ELF-1 (cell line): ENCODE measurements around the gene EME1.

Experiments used
- DNase-seq: peaks from one replicate; pipeline ENCODE4 v3.0.0-alpha.2; 2016; ENCODE audit warnings: low read depth, low spot score

Gene EME1

GRCh38 chr17:50347894-50348291 is 25.1 kb upstream of the EME1 start:
- DNase-seq: no peak

- DNase-seq: no peak
Measured at GRCh38 chr17:50348522-50349242, 24.3 kb upstream of the EME1 start.

GRCh38 chr17:50349243-50349600 is 23.8 kb upstream of the EME1 start:
- no peak for DNase-seq

- DNase-seq: no peak
Measured at GRCh38 chr17:50350733-50351132, 22.3 kb upstream of the EME1 start.

- no peak for DNase-seq
Measured at GRCh38 chr17:50352072-50352692, 20.8 kb upstream of the EME1 start.

GRCh38 chr17:50352693-50353599 is 20.1 kb upstream of the EME1 start:
- DNase-seq: no peak

- DNase-seq: no peak
Measured at GRCh38 chr17:50353600-50354195, 19.3 kb upstream of the EME1 start.

GRCh38 chr17:50354198-50354597 is 18.8 kb upstream of the EME1 start:
- no peak for DNase-seq

- DNase-seq: no peak
Measured at GRCh38 chr17:50354776-50355175, 18.3 kb upstream of the EME1 start.

- no peak for DNase-seq
Measured at GRCh38 chr17:50355336-50355700, 17.7 kb upstream of the EME1 start.

- DNase-seq: no peak
Measured at GRCh38 chr17:50355701-50356341, 17.2 kb upstream of the EME1 start.

- no peak for DNase-seq
Measured at GRCh38 chr17:50356418-50356817, 16.6 kb upstream of the EME1 start.

GRCh38 chr17:50356892-50357510 is 16.0 kb upstream of the EME1 start:
- DNase-seq: no peak

- DNase-seq: no peak
Measured at GRCh38 chr17:50358177-50358576, 14.9 kb upstream of the EME1 start.

GRCh38 chr17:50359005-50359699 is 13.9 kb upstream of the EME1 start:
- DNase-seq: peak; percentile 19

GRCh38 chr17:50359998-50360461 is 13.0 kb upstream of the EME1 start:
- no peak for DNase-seq

- no peak for DNase-seq
Measured at GRCh38 chr17:50360486-50361115, 12.4 kb upstream of the EME1 start.

- peak; percentile 80 for DNase-seq
Measured at GRCh38 chr17:50361561-50362480, 11.2 kb upstream of the EME1 start.

GRCh38 chr17:50362661-50363060 is 10.4 kb upstream of the EME1 start:
- no peak for DNase-seq
